HG02571 (cell line): ENCODE data around the gene CNOT8.

ENCODE experiments used
- ATAC-seq: cut with Tn5 transposase; IDR thresholded peaks from one replicate; pipeline ENCODE4 v1.9.1; 2021; ENCODE audit warnings: mild to moderate bottlenecking, moderate library complexity; ENCODE audit not compliant: unreplicated experiment

CNOT8 gene

GRCh38 chr5:154863291-154864080 is 5.1 kb downstream of the CNOT8 start:
- ATAC-seq = no peak

- no peak for ATAC-seq
Measured at GRCh38 chr5:154865466-154866184, 7.2 kb downstream of the CNOT8 start.

- no peak for ATAC-seq
Measured at GRCh38 chr5:154866841-154867240, 8.4 kb downstream of the CNOT8 start.

- ATAC-seq = no peak
Measured at GRCh38 chr5:154868702-154869101, 10.3 kb downstream of the CNOT8 start.

GRCh38 chr5:154871734-154872133 is 13.3 kb downstream of the CNOT8 start:
- no peak for ATAC-seq

- no peak for ATAC-seq
Measured at GRCh38 chr5:154873791-154874331, 15.4 kb downstream of the CNOT8 start.

GRCh38 chr5:154878642-154879335 is 20.4 kb downstream of the CNOT8 start:
- no peak for ATAC-seq

- no peak for ATAC-seq
Measured at GRCh38 chr5:154881986-154882385, 23.6 kb downstream of the CNOT8 start.

- no peak for ATAC-seq
Measured at GRCh38 chr5:154884424-154884823, 26.0 kb downstream of the CNOT8 start.

- no peak for ATAC-seq
Measured at GRCh38 chr5:154885439-154885838, 27.0 kb downstream of the CNOT8 start.

GRCh38 chr5:154892369-154892771 is 33.9 kb downstream of the CNOT8 start:
- no peak for ATAC-seq

GRCh38 chr5:154893381-154893780 is 35.0 kb downstream of the CNOT8 start:
- ATAC-seq = no peak

- ATAC-seq = no peak
Measured at GRCh38 chr5:154895606-154896561, 37.5 kb downstream of the CNOT8 start.

- ATAC-seq = no peak
Measured at GRCh38 chr5:154896562-154897165, 38.2 kb downstream of the CNOT8 start.

GRCh38 chr5:154898210-154898609 is 39.8 kb downstream of the CNOT8 start:
- ATAC-seq = no peak

- ATAC-seq = no peak
Measured at GRCh38 chr5:154899151-154899816, 40.9 kb downstream of the CNOT8 start.

- no peak for ATAC-seq
Measured at GRCh38 chr5:154900066-154900465, 41.6 kb downstream of the CNOT8 start.

- no peak for ATAC-seq
Measured at GRCh38 chr5:154901276-154901675, 42.8 kb downstream of the CNOT8 start.

GRCh38 chr5:154901913-154902312 is 43.5 kb downstream of the CNOT8 start:
- no peak for ATAC-seq
